SK-N-SH (cell line): Measurements from ENCODE around the gene MEOX1. TPM values are rescaled to one million over a fixed set of nuclear protein-coding genes. Genes with fewer than 3 reads are reported as not detected.

Experiments
- CTCF ChIA-PET: fragments of 300-600, 350-600 bp; formaldehyde crosslinking; extraction: SDS; loops from one replicate; lab custom pipeline; 2021; lab: Yijun Ruan, JAX
- POLR2A ChIA-PET: fragments of 350-600 bp; sonication (Branson Sonifier 250); formaldehyde crosslinking; extraction: SDS; loops from one replicate; lab custom pipeline; 2020; ENCODE audit warnings: antibody characterized with exemption, inconsistent platforms; lab: Yijun Ruan, JAX
- DNase-seq: peaks from one replicate; pipeline ENCODE4 v3.0.0; 2012
- H2AFZ ChIP-seq: fragments of 200-600 bp; sonication (generic); 2 replicates; pipeline ENCODE4 v1.8.1; 2016; ENCODE audit warnings: antibody characterized with exemption, mild to moderate bottlenecking, low read depth
- H3F3A ChIP-seq: fragments of 200-600 bp; sonication (generic); replicated peaks from 2 replicates; pipeline ENCODE3; 2016; ENCODE audit warnings: antibody characterized with exemption, mild to moderate bottlenecking; ENCODE audit not compliant: insufficient read depth
- H3K27ac ChIP-seq, 2 experiments: fragments of 200-500 bp in 1 of 2; fragments of 200-600 bp in 1 of 2; sonication (Bioruptor generic) in 1 of 2; sonication (generic), shearing (Covaris generic) in 1 of 2; 2 replicates each; pipeline versions ENCODE4 v1.5.1 to v1.6.1; 2014 to 2016; ENCODE audit warnings: low read depth in 2 of 2, inconsistent platforms in 1 of 2, low read length in 1 of 2, mild to moderate bottlenecking in 1 of 2, mixed read lengths in 1 of 2
- H3K27me3 ChIP-seq: fragments of 200-600 bp; sonication (generic), shearing (Covaris generic); 2 replicates; pipeline ENCODE4 v1.6.1; 2016; ENCODE audit warnings: mixed run types; ENCODE audit not compliant: insufficient read depth
- H3K36me3 ChIP-seq, 2 experiments: fragments of 200-500 bp in 1 of 2; fragments of 200-600 bp in 1 of 2; sonication (Bioruptor generic) in 1 of 2; sonication (generic) in 1 of 2; replicated peaks in 1 of 2; 2 replicates each; pipeline versions ENCODE3 to v1.5.1; 2014 to 2016; ENCODE audit warnings: low read length in 1 of 2, mild to moderate bottlenecking in 1 of 2; ENCODE audit not compliant: insufficient read depth in 2 of 2, control insufficient read depth in 1 of 2
- H3K4me1 ChIP-seq, 2 experiments: fragments of 200-500 bp in 1 of 2; fragments of 200-600 bp in 1 of 2; sonication (Bioruptor generic) in 1 of 2; sonication (generic), shearing (Covaris generic) in 1 of 2; 2 replicates each; pipeline versions ENCODE4 v1.5.1 to v1.6.1; 2014 to 2016; ENCODE audit warnings: low read depth in 1 of 2, low read length in 1 of 2, mixed run types in 1 of 2; ENCODE audit not compliant: insufficient read depth in 2 of 2, control insufficient read depth in 1 of 2
- H3K4me2 ChIP-seq: fragments of 200-600 bp; sonication (generic), shearing (Covaris generic); 2 replicates; pipeline ENCODE4 v1.6.1; 2017; ENCODE audit warnings: mixed run types
- H3K4me3 ChIP-seq, 2 experiments: fragments of 200-500 bp in 1 of 2; fragments of 200-600 bp in 1 of 2; sonication (Bioruptor generic) in 1 of 2; sonication (generic), shearing (Covaris generic) in 1 of 2; 2 replicates each; pipeline versions ENCODE4 v1.5.1 to v1.8.1; 2014 to 2016; ENCODE audit warnings: low read depth in 2 of 2, inconsistent platforms in 1 of 2, low read length in 1 of 2, mild to moderate bottlenecking in 1 of 2, mixed read lengths in 1 of 2, moderate library complexity in 1 of 2
- H3K79me2 ChIP-seq: fragments of 200-600 bp; sonication (generic); 2 replicates; pipeline ENCODE4 v1.8.1; 2017; ENCODE audit warnings: mild to moderate bottlenecking; ENCODE audit not compliant: insufficient read depth
- H3K9ac ChIP-seq: fragments of 200-600 bp; sonication (generic); 2 replicates; pipeline ENCODE4 v1.6.1; 2017; ENCODE audit warnings: mixed run types
- H3K9me2 ChIP-seq: fragments of 200-600 bp; sonication (generic); 2 replicates; pipeline ENCODE4 v1.6.1; 2017; ENCODE audit warnings: mixed run types
- H3K9me3 ChIP-seq: fragments of 200-600 bp; sonication (generic); 2 replicates; pipeline ENCODE4 v1.6.1; 2017; ENCODE audit warnings: mixed run types, mild to moderate bottlenecking, moderate library complexity
- H4K20me1 ChIP-seq: fragments of 200-600 bp; sonication (generic); 2 replicates; pipeline ENCODE4 v1.6.1; 2017; ENCODE audit warnings: mild to moderate bottlenecking, mixed run types; ENCODE audit not compliant: insufficient read depth
- CTCF ChIP-seq: fragments of 200-600 bp; sonication (generic); IDR thresholded peaks from 2 replicates; pipeline ENCODE4 v1.6.1; 2017; ENCODE audit warnings: antibody characterized with exemption, mild to moderate bottlenecking, moderate library complexity
- EZH2phosphoT487 ChIP-seq: fragments of 200-600 bp; sonication (generic); IDR thresholded peaks from 2 replicates; pipeline ENCODE4 v1.6.1; 2017; ENCODE audit warnings: low read depth, mixed run types, mild to moderate bottlenecking, antibody characterized with exemption, moderate library complexity, borderline replicate concordance
- GABPA ChIP-seq: IDR thresholded peaks from 2 replicates; pipeline ENCODE4 v1.4.0; 2012; ENCODE audit warnings: low read depth, mild to moderate bottlenecking
- IRF3 ChIP-seq: fragments of 150-350 bp; IDR thresholded peaks from 2 replicates; pipeline ENCODE4 v1.6.1; 2016; ENCODE audit warnings: mild to moderate bottlenecking, low read depth, low read length
- MXI1 ChIP-seq: IDR thresholded peaks from 2 replicates; pipeline ENCODE4 v1.6.1; 2012; ENCODE audit warnings: mild to moderate bottlenecking, low read depth, low read length, improper control_type of control experiment
- POLR2AphosphoS5 ChIP-seq: IDR thresholded peaks from 2 replicates; pipeline ENCODE4 v1.6.1; 2012; ENCODE audit warnings: low read depth, low read length
- REST ChIP-seq: IDR thresholded peaks from 2 replicates; pipeline ENCODE4 v1.6.1; 2012; ENCODE audit warnings: mild to moderate bottlenecking, low read depth, low read length, moderate library complexity
- RFX5 ChIP-seq: IDR thresholded peaks from 2 replicates; pipeline ENCODE4 v1.6.1; 2012; ENCODE audit warnings: mild to moderate bottlenecking, improper control_type of control experiment, low read length
- SIN3A ChIP-seq: IDR thresholded peaks from 2 replicates; pipeline ENCODE4 v1.6.1; 2012; ENCODE audit warnings: low read depth, mild to moderate bottlenecking, low read length, moderate library complexity, borderline replicate concordance
- TCF12 ChIP-seq: IDR thresholded peaks from 2 replicates; pipeline ENCODE4 v1.4.0; 2012
- YY1 ChIP-seq: IDR thresholded peaks from 2 replicates; pipeline ENCODE4 v1.4.0; 2012; ENCODE audit warnings: low read depth, mild to moderate bottlenecking
- WGBS: methylation state at CpG from one replicate; pipeline ENCODE4 v1.1.6; 2017; ENCODE audit warnings: low lambda C conversion rate; 5-methylcytosine and 5-hydroxymethylcytosine counted together
- polyA plus RNA-seq, 3 experiments: library from polyadenylated mRNA; depleted of rRNA; stranded (reverse); fragments of >200 nt; gene quantifications; 2 replicates each; pipeline ENCODE4 v1.2.3, GENCODE V29; 2012
- TF ChIP-seq, protein P1 (sequence below): IDR thresholded peaks from 2 replicates; pipeline ENCODE4 v1.4.0; 2012; ENCODE audit warnings: low read depth, borderline replicate concordance
- TF ChIP-seq, protein P2 (sequence below): IDR thresholded peaks from 2 replicates; pipeline ENCODE4 v1.4.0; 2012; ENCODE audit warnings: low read depth, borderline replicate concordance

The MEOX1 gene
- polyA plus RNA-seq, 1 of the 3 experiments (the other 2 are of a cell fraction): 0.05 TPM

DNA sequence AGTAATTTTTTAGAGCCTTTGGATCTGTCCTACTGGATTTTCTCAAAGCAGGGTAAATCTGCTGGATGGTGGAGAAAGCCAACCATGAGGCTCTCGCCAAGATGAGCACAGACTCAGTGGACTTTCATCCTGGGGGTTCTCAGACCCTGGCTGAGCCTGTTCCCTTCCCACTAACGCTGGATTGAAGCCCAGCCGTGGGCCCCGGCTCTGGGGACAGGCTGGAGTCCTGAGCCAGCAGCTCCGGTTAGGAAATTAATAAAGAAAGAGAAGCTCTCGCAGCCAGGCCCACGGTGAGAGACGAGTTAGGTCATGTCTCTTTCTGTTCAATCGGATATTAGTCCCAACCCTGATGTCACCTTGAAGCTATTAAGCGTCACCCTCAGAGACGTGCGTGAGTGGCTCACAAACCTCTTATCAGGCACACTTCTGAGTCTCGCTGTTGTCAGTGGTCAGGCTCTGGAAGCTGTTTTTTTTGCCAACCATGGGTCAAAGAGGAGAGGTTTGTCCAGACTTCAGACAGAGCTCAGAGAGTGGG lies 27.1 kb downstream of the MEOX1 start:
- H3K4me1 ChIP-seq: no peaks in the 10 kb centered on the region; a peak in 1 of 4 replicates
- H4K20me1 ChIP-seq: no peaks in the 10 kb centered on the region
- no peaks in the 10 kb centered on the region for H3K79me2 ChIP-seq
- no peaks in the 10 kb centered on the region for H3K36me3 ChIP-seq
- CTCF ChIA-PET: interaction anchor here (1.2 to 1.5 kb wide), 3 partner anchors 17 to 61 kb away, joined by 3 to 6 read pairs (median 6); no protein-coding TSS in a partner anchor
- no peaks in the 10 kb centered on the region for H3F3A ChIP-seq
- no peak overlapping the region for H2AFZ ChIP-seq
- H3K9me2 ChIP-seq: no peaks in the 10 kb centered on the region
- no peak for DNase-seq
- H3K27me3 ChIP-seq: no peaks in the 10 kb centered on the region
- no peak for TF ChIP-seq CTCF
- TF ChIP-seq, protein P1, sequence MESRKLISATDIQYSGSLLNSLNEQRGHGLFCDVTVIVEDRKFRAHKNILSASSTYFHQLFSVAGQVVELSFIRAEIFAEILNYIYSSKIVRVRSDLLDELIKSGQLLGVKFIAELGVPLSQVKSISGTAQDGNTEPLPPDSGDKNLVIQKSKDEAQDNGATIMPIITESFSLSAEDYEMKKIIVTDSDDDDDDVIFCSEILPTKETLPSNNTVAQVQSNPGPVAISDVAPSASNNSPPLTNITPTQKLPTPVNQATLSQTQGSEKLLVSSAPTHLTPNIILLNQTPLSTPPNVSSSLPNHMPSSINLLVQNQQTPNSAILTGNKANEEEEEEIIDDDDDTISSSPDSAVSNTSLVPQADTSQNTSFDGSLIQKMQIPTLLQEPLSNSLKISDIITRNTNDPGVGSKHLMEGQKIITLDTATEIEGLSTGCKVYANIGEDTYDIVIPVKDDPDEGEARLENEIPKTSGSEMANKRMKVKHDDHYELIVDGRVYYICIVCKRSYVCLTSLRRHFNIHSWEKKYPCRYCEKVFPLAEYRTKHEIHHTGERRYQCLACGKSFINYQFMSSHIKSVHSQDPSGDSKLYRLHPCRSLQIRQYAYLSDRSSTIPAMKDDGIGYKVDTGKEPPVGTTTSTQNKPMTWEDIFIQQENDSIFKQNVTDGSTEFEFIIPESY: no peak
- TF ChIP-seq, all 33 proteins: peak for 0
- Histone ChIP-seq H3K27ac (no peak overlapping the region), H3K9me3 (no peaks in the 10 kb centered on the region), H3K4me2 (no peak overlapping the region), H3K4me3 (no peak overlapping the region), H3K9ac (no peak overlapping the region)
- POLR2A ChIA-PET: no interaction called here
- WGBS: 80% methylated on average over 13 of the region's 13 CpGs

DNA sequence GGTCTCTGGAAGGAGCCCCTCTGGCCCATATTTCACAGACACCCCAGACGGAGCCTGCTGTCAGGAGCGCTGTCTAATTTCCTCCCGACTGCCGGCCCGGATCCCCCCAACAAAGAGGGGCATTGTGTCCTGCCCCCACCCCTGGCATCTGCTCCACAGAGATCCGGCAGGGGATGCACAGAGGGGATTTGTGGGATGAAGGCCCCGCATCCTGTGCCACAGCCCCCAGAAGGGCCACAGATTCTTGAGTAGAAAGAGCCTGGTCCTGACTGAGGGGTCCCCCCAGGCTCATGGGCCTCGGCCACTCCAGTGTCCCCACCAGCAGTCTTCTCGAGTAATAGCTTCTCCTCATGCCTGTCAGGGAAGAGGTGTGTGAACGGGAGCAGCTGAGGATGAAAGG lies 29.5 kb downstream of the MEOX1 start:
- no peaks in the 10 kb centered on the region for H4K20me1 ChIP-seq
- no peaks in the 10 kb centered on the region for H3K9me2 ChIP-seq
- H3K27me3 ChIP-seq: no peaks in the 10 kb centered on the region
- H3K4me3 ChIP-seq: no peak overlapping the region
- no peak overlapping the region for H2AFZ ChIP-seq
- POLR2A ChIA-PET: interaction anchor here (0.8 kb wide), 1 partner anchor 44 kb away, joined by 3 read pairs; no protein-coding TSS in a partner anchor
- WGBS: 76% methylated on average over 6 of the region's 10 CpGs
- H3K4me2 ChIP-seq: no peak overlapping the region
- no peaks in the 10 kb centered on the region for H3F3A ChIP-seq
- H3K79me2 ChIP-seq: no peaks in the 10 kb centered on the region
- H3K27ac ChIP-seq: no peak overlapping the region
- no peak for DNase-seq
- CTCF ChIA-PET: interaction anchor here (0.7 to 1.3 kb wide), 3 partner anchors 25 to 134 kb away, joined by 3 to 6 read pairs (median 3); no protein-coding TSS in a partner anchor
- no peaks in the 10 kb centered on the region for H3K9me3 ChIP-seq
- no peak overlapping the region for H3K9ac ChIP-seq
- no peaks in the 10 kb centered on the region for H3K36me3 ChIP-seq
- H3K4me1 ChIP-seq: no peaks in the 10 kb centered on the region; a peak in 1 of 4 replicates
- TF ChIP-seq RFX5 (no peak), TCF12 (no peak), EZH2phosphoT487 (no peak), POLR2AphosphoS5 (no peak), GABPA (no peak), CTCF (no peak), REST (no peak), YY1 (no peak), SIN3A (no peak), IRF3 (no peak), MXI1 (no peak)
- TF ChIP-seq, protein P2, sequence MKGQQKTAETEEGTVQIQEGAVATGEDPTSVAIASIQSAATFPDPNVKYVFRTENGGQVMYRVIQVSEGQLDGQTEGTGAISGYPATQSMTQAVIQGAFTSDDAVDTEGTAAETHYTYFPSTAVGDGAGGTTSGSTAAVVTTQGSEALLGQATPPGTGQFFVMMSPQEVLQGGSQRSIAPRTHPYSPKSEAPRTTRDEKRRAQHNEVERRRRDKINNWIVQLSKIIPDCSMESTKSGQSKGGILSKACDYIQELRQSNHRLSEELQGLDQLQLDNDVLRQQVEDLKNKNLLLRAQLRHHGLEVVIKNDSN: no peak
